ENCODE data around the gene PLA2G2D. TPM values are rescaled to one million over a fixed set of nuclear protein-coding genes. Genes with fewer than 3 reads are reported as not detected.
A peak's percentile ranks its signal among the peaks of the same experiment; 100 is the strongest.

The PLA2G2D gene
- total RNA-seq, 1 experiment from 2014 or later: not detected

GRCh38 chr1:20154301-20154831 lies 35.0 kb upstream of the PLA2G2D start:
- TF ChIP-seq CTCF (IDR thresholded peaks at IDR 0.05; ENCODE audit: unreplicated experiment): no peak
- peaks cover 6% of the 10 kb centered on the region for H3K4me1 Mint-ChIP-seq (ENCODE audit: insufficient read depth, unreplicated experiment)
- H3K4me3 Mint-ChIP-seq (ENCODE audit: unreplicated experiment): no peak overlapping the region
- POLR2A ChIA-PET: no interaction called here
- BruUV-seq (replicated peaks): no TSS peak
- H3K27ac Mint-ChIP-seq (ENCODE audit: low read depth, unreplicated experiment): no peak overlapping the region
- CTCF ChIA-PET: interaction anchor here (0.6 to 5.3 kb wide), 3 partner anchors 8 to 250 kb away, joined by 4 to 76 read pairs (median 47); no protein-coding TSS in a partner anchor
- DNase-seq (ENCODE audit: unreplicated experiment): no peak
- H3K27me3 Mint-ChIP-seq (ENCODE audit: insufficient read depth, unreplicated experiment): no peaks in the 10 kb centered on the region
- intact Hi-C loops (cut with micrococcal nuclease): loop anchor here (5.0 kb wide), 1 partner anchor 392 kb away; no protein-coding TSS in a partner anchor
- H3K9me3 Mint-ChIP-seq (ENCODE audit: unreplicated experiment): peaks cover 15% of the 10 kb centered on the region
- H3K36me3 Mint-ChIP-seq (ENCODE audit: insufficient read depth, unreplicated experiment): no peaks in the 10 kb centered on the region

DNA sequence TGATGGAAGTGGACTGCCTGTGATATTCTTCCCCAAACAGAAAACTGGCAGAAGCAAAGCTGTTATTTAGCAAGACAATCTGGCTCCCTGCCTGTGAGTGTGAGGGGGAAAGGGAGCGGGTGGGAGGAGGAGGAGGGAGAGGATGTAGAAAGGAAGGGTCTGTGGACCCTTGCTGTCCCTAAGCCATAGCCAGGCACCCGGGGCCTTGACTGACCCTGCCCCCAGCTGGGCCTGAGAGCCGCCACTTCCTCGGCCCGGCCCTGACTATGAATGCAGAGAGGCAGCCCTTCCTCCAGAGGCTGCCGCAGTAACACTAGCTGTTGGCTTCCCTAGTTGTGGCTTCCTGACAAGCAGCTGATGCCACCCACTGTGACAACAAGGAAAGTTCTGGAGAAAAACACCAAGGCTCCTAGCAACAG lies 33.7 kb upstream of the PLA2G2D start:
- Mint-ChIP-seq H3K27ac (ENCODE audit: low read depth, unreplicated experiment) (no peak overlapping the region), H3K27me3 (ENCODE audit: insufficient read depth, unreplicated experiment) (no peaks in the 10 kb centered on the region), H3K9me3 (ENCODE audit: unreplicated experiment) (peaks cover 8% of the 10 kb centered on the region), H3K4me1 (ENCODE audit: insufficient read depth, unreplicated experiment) (peaks cover 6% of the 10 kb centered on the region), H3K36me3 (ENCODE audit: insufficient read depth, unreplicated experiment) (no peaks in the 10 kb centered on the region), H3K4me3 (ENCODE audit: unreplicated experiment) (no peak overlapping the region)
- TF ChIP-seq CTCF (IDR thresholded peaks at IDR 0.05; ENCODE audit: unreplicated experiment): no peak
- intact Hi-C loops (cut with micrococcal nuclease): loop anchor here (1.0 to 5.0 kb wide), 4 partner anchors 52 to 391 kb away; no protein-coding TSS in a partner anchor
- no TSS peak for BruUV-seq (replicated peaks)
- DNase-seq (ENCODE audit: unreplicated experiment): no peak
- POLR2A ChIA-PET: no interaction called here
- CTCF ChIA-PET: interaction anchor here (0.6 to 5.8 kb wide), 20 partner anchors 9 to 740 kb away, joined by 3 to 76 read pairs (median 5); no protein-coding TSS in a partner anchor

DNA sequence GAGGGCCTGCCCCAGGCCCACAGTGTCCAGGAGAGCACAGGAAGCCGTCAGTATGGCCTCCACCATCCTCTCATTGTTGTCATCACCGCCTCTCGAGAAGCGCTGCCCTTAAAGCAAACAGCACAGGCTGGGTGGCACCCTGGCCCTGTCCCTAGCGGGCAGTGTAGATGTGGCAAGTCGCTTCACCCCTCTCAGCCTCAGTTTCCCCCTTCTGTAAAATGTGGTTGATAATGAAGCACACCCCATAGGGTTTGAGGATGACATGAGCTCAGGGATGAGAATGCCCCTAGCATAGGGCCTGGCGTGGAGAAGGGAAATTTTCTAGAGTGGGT lies 33.2 kb upstream of the PLA2G2D start:
- Mint-ChIP-seq H3K36me3 (ENCODE audit: insufficient read depth, unreplicated experiment) (no peaks in the 10 kb centered on the region), H3K4me3 (ENCODE audit: unreplicated experiment) (peak overlapping the region; percentile 55), H3K9me3 (ENCODE audit: unreplicated experiment) (peaks cover 4% of the 10 kb centered on the region), H3K4me1 (ENCODE audit: insufficient read depth, unreplicated experiment) (peaks cover 6% of the 10 kb centered on the region), H3K27me3 (ENCODE audit: insufficient read depth, unreplicated experiment) (no peaks in the 10 kb centered on the region), H3K27ac (ENCODE audit: low read depth, unreplicated experiment) (no peak overlapping the region)
- DNase-seq (ENCODE audit: unreplicated experiment): no peak
- TF ChIP-seq CTCF (IDR thresholded peaks at IDR 0.05; ENCODE audit: unreplicated experiment): no peak
- CTCF ChIA-PET: interaction anchor here (0.6 to 5.8 kb wide), 25 partner anchors 9 to 363 kb away, joined by 3 to 76 read pairs (median 5); no protein-coding TSS in a partner anchor
- POLR2A ChIA-PET: no interaction called here
- no TSS peak for BruUV-seq (replicated peaks)
- intact Hi-C loops (cut with micrococcal nuclease): loop anchor here (1.0 to 5.0 kb wide), 4 partner anchors 51 to 390 kb away; no protein-coding TSS in a partner anchor

DNA sequence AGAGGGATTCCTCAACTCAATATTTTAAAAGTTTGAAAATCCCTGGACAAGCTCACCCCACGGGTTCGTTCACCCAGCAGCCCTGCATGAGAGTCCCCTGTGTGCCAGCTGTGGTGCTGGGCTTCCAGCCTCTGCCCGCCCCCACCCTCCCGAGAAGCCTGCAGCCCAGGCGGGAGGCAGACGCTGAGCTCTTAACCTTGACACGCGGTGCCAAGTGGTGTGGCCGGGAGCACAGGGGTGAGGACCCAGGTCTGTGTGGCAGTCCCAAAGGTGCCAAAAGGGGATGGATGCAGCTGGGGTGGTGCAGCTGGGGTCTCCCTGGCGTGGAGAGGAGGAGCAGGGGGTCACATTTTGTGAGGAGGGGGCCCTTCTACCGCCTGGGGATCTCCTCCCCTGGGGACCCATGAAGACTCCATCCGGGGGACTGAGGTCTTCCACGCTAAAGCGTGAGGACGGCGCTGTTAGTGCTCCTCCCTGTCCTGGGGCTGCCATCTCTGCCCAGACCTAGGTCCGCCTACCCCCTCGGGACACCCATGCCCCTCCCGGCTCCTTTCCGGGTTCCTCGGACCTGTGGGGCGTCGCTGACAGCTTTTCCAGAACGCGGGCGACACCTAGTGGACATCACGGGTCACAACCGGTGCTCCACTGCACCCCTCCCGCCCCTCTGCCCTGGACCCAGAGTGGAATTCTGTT lies 32.7 kb upstream of the PLA2G2D start:
- H3K27me3 Mint-ChIP-seq (ENCODE audit: insufficient read depth, unreplicated experiment): no peaks in the 10 kb centered on the region
- CTCF ChIA-PET: interaction anchor here (0.6 to 5.8 kb wide), 30 partner anchors 9 to 383 kb away, joined by 3 to 76 read pairs (median 4); no protein-coding TSS in a partner anchor
- no peaks in the 10 kb centered on the region for H3K9me3 Mint-ChIP-seq (ENCODE audit: unreplicated experiment)
- no peak overlapping the region for H3K27ac Mint-ChIP-seq (ENCODE audit: low read depth, unreplicated experiment)
- BruUV-seq (replicated peaks): no TSS peak
- peak; percentile 72 for DNase-seq (ENCODE audit: unreplicated experiment)
- no peaks in the 10 kb centered on the region for H3K36me3 Mint-ChIP-seq (ENCODE audit: insufficient read depth, unreplicated experiment)
- POLR2A ChIA-PET: interaction anchor here (0.7 to 0.9 kb wide), 2 partner anchors 177 to 1236 kb away, joined by 3 read pairs; no protein-coding TSS in a partner anchor
- intact Hi-C loops (cut with micrococcal nuclease): loop anchor here (1.0 to 5.0 kb wide), 4 partner anchors 51 to 390 kb away; no protein-coding TSS in a partner anchor
- peak overlapping the region; percentile 55 for H3K4me3 Mint-ChIP-seq (ENCODE audit: unreplicated experiment)
- H3K4me1 Mint-ChIP-seq (ENCODE audit: insufficient read depth, unreplicated experiment): peaks cover 6% of the 10 kb centered on the region
- TF ChIP-seq CTCF (IDR thresholded peaks at IDR 0.05; ENCODE audit: unreplicated experiment): peak; percentile 90

All from MCF 10A (cell line).